Small intestine (tissue), 7 donors: ENCODE measurements around the gene GIMAP5. TPM values are rescaled to one million over a fixed set of nuclear protein-coding genes. Genes with fewer than 3 reads are reported as not detected.

Source experiments
- DNase-seq, 2 donors: peaks; one replicate each; pipeline versions ENCODE4 v3.0.0 to v3.0.0-alpha.2; 2013
- FAIRE-seq: peaks from 2 replicates; lab custom pipeline; 2012; peaks lifted over from hg19 to GRCh38; lab: Jason Lieb, UNC
- H3K27ac ChIP-seq, 3 donors: one replicate each; pipeline ENCODE4 v1.5.1; 2013; ENCODE audit warnings: low read length in 2 of 3, mild to moderate bottlenecking in 2 of 3, control low read depth in 1 of 3, inconsistent platforms in 1 of 3, low read depth in 1 of 3, moderate library complexity in 1 of 3
- H3K27me3 ChIP-seq, 3 donors: one replicate each; pipeline ENCODE4 v1.6.1; 2013; ENCODE audit warnings: low read length in 3 of 3, inconsistent platforms in 1 of 3; ENCODE audit not compliant: control insufficient read depth in 3 of 3, insufficient read depth in 3 of 3
- H3K36me3 ChIP-seq, 3 donors: one replicate each; pipeline ENCODE4 v1.6.1; 2013; ENCODE audit warnings: low read length in 3 of 3, inconsistent platforms in 1 of 3, low read depth in 1 of 3, mild to moderate bottlenecking in 1 of 3, moderate library complexity in 1 of 3; ENCODE audit not compliant: control insufficient read depth in 3 of 3, insufficient read depth in 2 of 3
- H3K4me1 ChIP-seq, 3 donors: one replicate each; pipeline ENCODE4 v1.6.1; 2013; ENCODE audit warnings: low read length in 2 of 3, inconsistent platforms in 1 of 3, low read depth in 1 of 3, mild to moderate bottlenecking in 1 of 3, moderate library complexity in 1 of 3; ENCODE audit not compliant: control insufficient read depth in 3 of 3, insufficient read depth in 2 of 3
- H3K4me3 ChIP-seq, 3 donors: one replicate each; pipeline ENCODE4 v1.5.1; 2013; ENCODE audit warnings: low read length in 3 of 3, control low read depth in 1 of 3, inconsistent platforms in 1 of 3, low read depth in 1 of 3, mild to moderate bottlenecking in 1 of 3, moderate library complexity in 1 of 3
- H3K9me3 ChIP-seq, 2 donors: one replicate each; pipeline ENCODE4 v1.6.1; 2013; ENCODE audit warnings: low read depth in 1 of 2, low read length in 1 of 2; ENCODE audit not compliant: control insufficient read depth in 2 of 2, insufficient read depth in 1 of 2
- WGBS, 3 donors: extraction: QIAGEN DNeasy Blood & Tissue Kit; methylation state at CpG; one replicate each; pipeline ENCODE4 v1.1.7; 2013; 5-methylcytosine and 5-hydroxymethylcytosine counted together
- polyA plus RNA-seq, 4 donors: library from polyadenylated mRNA; stranded (reverse) in 3 of 4; unstranded in 1 of 4; fragments of 200-250 nt in 3 of 4; fragments of 120-200 nt in 1 of 4; gene quantifications; one replicate each; pipeline versions ENCODE4 v1.2.1 to v1.2.3, GENCODE V29; 2013
- donor health status: healthy with polysubstance abuse.
- donor health status: control.
- donor health status: control.
- donor health status: Bipolar disorder and iron deficiency.
- donor health status: healthy.

The GIMAP5 gene
- polyA plus RNA-seq, 4 donors = 3.8 to 29.9 (median 13.9) TPM

- no peaks in the 10 kb centered on the region for H3K27me3 ChIP-seq
- H3K4me3 ChIP-seq = no peak overlapping the region
- peaks cover 0 to 4% of the 10 kb centered on the region in 2 donors for H3K9me3 ChIP-seq
- no peak for FAIRE-seq
- peak overlapping the region in 1 of 3 donors; percentile 47 for H3K27ac ChIP-seq
- H3K4me1 ChIP-seq = peaks cover 0 to 5% (median 0%) of the 10 kb centered on the region in 3 donors
- DNase-seq = no peak
- H3K36me3 ChIP-seq = no peaks in the 10 kb centered on the region
Measured at GRCh38 chr7:150728011-150728410, 9.2 kb upstream of the GIMAP5 start.

GRCh38 chr7:150728609-150729008, 8.6 kb upstream of the GIMAP5 start:
- no peak overlapping the region for H3K27ac ChIP-seq
- peaks cover 0 to 4% of the 10 kb centered on the region in 2 donors for H3K9me3 ChIP-seq
- H3K36me3 ChIP-seq = no peaks in the 10 kb centered on the region
- FAIRE-seq = no peak
- H3K4me3 ChIP-seq = no peak overlapping the region
- peaks cover 0 to 5% (median 0%) of the 10 kb centered on the region in 3 donors for H3K4me1 ChIP-seq
- no peaks in the 10 kb centered on the region for H3K27me3 ChIP-seq
- no peak for DNase-seq

- WGBS, 3 donors = 59 to 72% (median 67%) methylated on average over 1 of the region's 1 CpG
- Histone ChIP-seq H3K9me3 (no peaks in the 10 kb centered on the region), H3K27me3 (peaks cover 0 to 2% (median 0%) of the 10 kb centered on the region in 3 donors), H3K27ac (peak overlapping the region in 1 of 3 donors; percentile 15), H3K4me3 (no peak overlapping the region), H3K4me1 (peaks cover 0 to 5% (median 0%) of the 10 kb centered on the region in 3 donors), H3K36me3 (no peaks in the 10 kb centered on the region)
- DNase-seq (no peak), FAIRE-seq (no peak)
Measured at GRCh38 chr7:150731916-150732315, 5.3 kb upstream of the GIMAP5 start.

GRCh38 chr7:150732786-150733481, 4.3 kb upstream of the GIMAP5 start:
- Histone ChIP-seq H3K27me3 (peaks cover 0 to 6% (median 0%) of the 10 kb centered on the region in 3 donors), H3K36me3 (no peaks in the 10 kb centered on the region), H3K27ac (no peak overlapping the region), H3K4me1 (peaks cover 0 to under 1% (median 0%) of the 10 kb centered on the region in 3 donors), H3K9me3 (no peaks in the 10 kb centered on the region), H3K4me3 (no peak overlapping the region)
- WGBS, 3 donors = 66 to 79% (median 75%) methylated on average over 5 of the region's 5 CpGs
- FAIRE-seq = no peak
- no peak for DNase-seq

GRCh38 chr7:150733482-150734095, 3.6 kb upstream of the GIMAP5 start:
- no peaks in the 10 kb centered on the region for H3K36me3 ChIP-seq
- H3K4me1 ChIP-seq = no peaks in the 10 kb centered on the region
- no peak for DNase-seq
- H3K27me3 ChIP-seq = peaks cover 0 to 8% (median 0%) of the 10 kb centered on the region in 3 donors
- H3K4me3 ChIP-seq = no peak overlapping the region
- no peak overlapping the region for H3K27ac ChIP-seq
- FAIRE-seq = no peak
- no peaks in the 10 kb centered on the region for H3K9me3 ChIP-seq
- WGBS, 3 donors = 87 to 95% (median 90%) methylated on average over 5 of the region's 5 CpGs

GRCh38 chr7:150734254-150734653, 3.0 kb upstream of the GIMAP5 start:
- Histone ChIP-seq H3K9me3 (no peaks in the 10 kb centered on the region), H3K36me3 (no peaks in the 10 kb centered on the region), H3K27me3 (peaks cover 0 to 8% (median 0%) of the 10 kb centered on the region in 3 donors), H3K4me1 (no peaks in the 10 kb centered on the region), H3K4me3 (no peak overlapping the region), H3K27ac (no peak overlapping the region)
- no peak for DNase-seq
- 75 to 85% (median 78%) methylated on average over 3 of the region's 3 CpGs for WGBS, 3 donors
- FAIRE-seq = no peak

- peak overlapping the region in 1 of 3 donors; percentile 36 for H3K27ac ChIP-seq
- H3K36me3 ChIP-seq = no peaks in the 10 kb centered on the region
- no peaks in the 10 kb centered on the region for H3K4me1 ChIP-seq
- H3K27me3 ChIP-seq = peaks cover 0 to 10% (median 0%) of the 10 kb centered on the region in 3 donors
- H3K9me3 ChIP-seq = no peaks in the 10 kb centered on the region
- no peak for FAIRE-seq
- 71 to 87% (median 84%) methylated on average over 3 of the region's 3 CpGs for WGBS, 3 donors
- no peak overlapping the region for H3K4me3 ChIP-seq
- DNase-seq = no peak
Measured at GRCh38 chr7:150735596-150736358, 1.4 kb upstream of the GIMAP5 start.

GRCh38 chr7:150736864-150737263, 354 bp upstream of the GIMAP5 start:
- Histone ChIP-seq H3K4me3 (peak overlapping the region in 2 of 3 donors; percentile 32 to 41), H3K36me3 (no peaks in the 10 kb centered on the region), H3K4me1 (no peaks in the 10 kb centered on the region), H3K9me3 (no peaks in the 10 kb centered on the region), H3K27ac (peak overlapping the region in 2 of 3 donors; percentile 63 to 72), H3K27me3 (peaks cover 0 to 10% (median 0%) of the 10 kb centered on the region in 3 donors)
- WGBS, 3 donors = 57 to 70% (median 70%) methylated on average over 4 of the region's 4 CpGs
- no peak for DNase-seq
- no peak for FAIRE-seq
